ENCODE results near the gene METAP1D. TPM values are rescaled to one million over a fixed set of nuclear protein-coding genes. Genes with fewer than 3 reads are reported as not detected.

The METAP1D gene
- 4.9 and 5.2 TPM in 2 replicates for total RNA-seq

GRCh38 chr2:171999604-172000469, at the start of gene METAP1D:
Gene METAP1D, plus strand, starts transcription at chr2:171999953. Its CDS starts 17 bp downstream, at chr2:171999970.

GRCh38 chr2:172085460-172086159, 85.9 kb downstream of the METAP1D start, which contains the start of gene DLX1:
Gene DLX1, plus strand, starts transcription at chr2:172085507. Its CDS starts 171 bp downstream, at chr2:172085678.

GRCh38 chr2:172102391-172103359, 102.9 kb downstream of the METAP1D start, which contains the start of gene DLX2:
Gene DLX2, minus strand, starts transcription at chr2:172102900. Its CDS starts 362 bp downstream, at chr2:172102538.

Other genes starting within 250 kb of the METAP1D start
- 17.5 and 21.6 TPM in 2 replicates for gene SLC25A12, start 105.7 kb upstream of the METAP1D start, total RNA-seq
- 18.4 and 21.8 TPM in 2 replicates for gene HAT1, start 77.5 kb upstream of the METAP1D start, total RNA-seq
- gene DLX1, start 85.6 kb downstream of the METAP1D start, total RNA-seq, result 1.4 TPM in 2 replicates
- gene DLX2, start 102.9 kb downstream of the METAP1D start, total RNA-seq, result 0.09 and 0.32 TPM in 2 replicates